ENCODE measurements around the gene MYO1B. TPM values are rescaled to one million over a fixed set of nuclear protein-coding genes. Genes with fewer than 3 reads are reported as not detected.

Gene MYO1B
- total RNA-seq, 1 experiment from 2014 or later: 43.6 TPM

- ATAC-seq (no peak), DNase-seq (ENCODE audit: low spot score) (no peak)
- TF ChIP-seq OVOL2 (CRISPR knock-in tag; IDR thresholded peaks at IDR 0.05; ENCODE audit: borderline replicate concordance) (no peak), NR2C2 (CRISPR knock-in tag; IDR thresholded peaks at IDR 0.05) (no peak), ELF4 (CRISPR knock-in tag; IDR thresholded peaks at IDR 0.05; ENCODE audit: low read depth) (no peak), ATF3 (CRISPR knock-in tag; conservative IDR thresholded peaks at IDR 0.05) (no peak)
- TF ChIP-seq, protein P1, sequence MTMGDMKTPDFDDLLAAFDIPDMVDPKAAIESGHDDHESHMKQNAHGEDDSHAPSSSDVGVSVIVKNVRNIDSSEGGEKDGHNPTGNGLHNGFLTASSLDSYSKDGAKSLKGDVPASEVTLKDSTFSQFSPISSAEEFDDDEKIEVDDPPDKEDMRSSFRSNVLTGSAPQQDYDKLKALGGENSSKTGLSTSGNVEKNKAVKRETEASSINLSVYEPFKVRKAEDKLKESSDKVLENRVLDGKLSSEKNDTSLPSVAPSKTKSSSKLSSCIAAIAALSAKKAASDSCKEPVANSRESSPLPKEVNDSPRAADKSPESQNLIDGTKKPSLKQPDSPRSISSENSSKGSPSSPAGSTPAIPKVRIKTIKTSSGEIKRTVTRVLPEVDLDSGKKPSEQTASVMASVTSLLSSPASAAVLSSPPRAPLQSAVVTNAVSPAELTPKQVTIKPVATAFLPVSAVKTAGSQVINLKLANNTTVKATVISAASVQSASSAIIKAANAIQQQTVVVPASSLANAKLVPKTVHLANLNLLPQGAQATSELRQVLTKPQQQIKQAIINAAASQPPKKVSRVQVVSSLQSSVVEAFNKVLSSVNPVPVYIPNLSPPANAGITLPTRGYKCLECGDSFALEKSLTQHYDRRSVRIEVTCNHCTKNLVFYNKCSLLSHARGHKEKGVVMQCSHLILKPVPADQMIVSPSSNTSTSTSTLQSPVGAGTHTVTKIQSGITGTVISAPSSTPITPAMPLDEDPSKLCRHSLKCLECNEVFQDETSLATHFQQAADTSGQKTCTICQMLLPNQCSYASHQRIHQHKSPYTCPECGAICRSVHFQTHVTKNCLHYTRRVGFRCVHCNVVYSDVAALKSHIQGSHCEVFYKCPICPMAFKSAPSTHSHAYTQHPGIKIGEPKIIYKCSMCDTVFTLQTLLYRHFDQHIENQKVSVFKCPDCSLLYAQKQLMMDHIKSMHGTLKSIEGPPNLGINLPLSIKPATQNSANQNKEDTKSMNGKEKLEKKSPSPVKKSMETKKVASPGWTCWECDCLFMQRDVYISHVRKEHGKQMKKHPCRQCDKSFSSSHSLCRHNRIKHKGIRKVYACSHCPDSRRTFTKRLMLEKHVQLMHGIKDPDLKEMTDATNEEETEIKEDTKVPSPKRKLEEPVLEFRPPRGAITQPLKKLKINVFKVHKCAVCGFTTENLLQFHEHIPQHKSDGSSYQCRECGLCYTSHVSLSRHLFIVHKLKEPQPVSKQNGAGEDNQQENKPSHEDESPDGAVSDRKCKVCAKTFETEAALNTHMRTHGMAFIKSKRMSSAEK (CRISPR knock-in tag; IDR thresholded peaks at IDR 0.05; ENCODE audit: borderline replicate concordance): no peak
- ChIA-PET POLR2A (no interaction called here), CTCF (no interaction called here)
- Mint-ChIP-seq H3K27ac (no peak overlapping the region), H3K27me3 (ENCODE audit: low read depth) (no peaks in the 10 kb centered on the region), H3K36me3 (peaks cover 4% of the 10 kb centered on the region), H3K4me3 (no peak overlapping the region), H3K4me1 (no peaks in the 10 kb centered on the region), H3K9me3 (peaks cover 16% of the 10 kb centered on the region)
These were observed 33.1 kb upstream of the MYO1B start for GRCh38 chr2:191212119-191212518.

- DNase-seq (ENCODE audit: low spot score) (no peak), ATAC-seq (no peak)
- CTCF ChIA-PET: no interaction called here
- POLR2A ChIA-PET: no interaction called here
- Mint-ChIP-seq H3K4me3 (no peak overlapping the region), H3K4me1 (peaks cover 9% of the 10 kb centered on the region), H3K9me3 (peaks cover 13% of the 10 kb centered on the region), H3K27ac (no peak overlapping the region), H3K27me3 (ENCODE audit: low read depth) (no peaks in the 10 kb centered on the region), H3K36me3 (peaks cover 4% of the 10 kb centered on the region)
- TF ChIP-seq ATF3 (CRISPR knock-in tag; conservative IDR thresholded peaks at IDR 0.05) (no peak), GTF2I (CRISPR knock-in tag; conservative IDR thresholded peaks at IDR 0.05) (no peak)
These were observed 31.9 kb upstream of the MYO1B start for GRCh38 chr2:191213333-191213732.

DNA sequence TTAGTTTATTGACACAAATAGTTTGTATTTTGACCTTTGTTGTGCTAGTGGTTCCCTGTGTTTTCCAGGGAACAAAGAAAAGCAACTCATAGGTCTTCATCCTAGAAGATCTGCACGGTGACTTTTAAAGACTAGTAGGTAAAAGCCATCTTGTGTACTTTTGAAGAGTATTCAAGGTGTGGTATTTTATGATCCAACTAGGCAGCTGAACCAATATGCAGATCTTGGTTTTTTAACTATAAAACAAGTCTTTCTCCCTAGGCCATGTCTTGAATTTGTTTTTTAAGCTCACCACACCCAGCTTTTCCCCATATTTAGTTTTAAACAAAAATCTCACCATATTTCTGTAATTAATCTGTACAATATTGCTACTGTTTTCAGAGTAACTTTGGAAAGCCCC lies 30.0 kb upstream of the MYO1B start:
- Mint-ChIP-seq H3K4me3 (no peak overlapping the region), H3K27ac (no peak overlapping the region), H3K9me3 (peaks cover 13% of the 10 kb centered on the region), H3K27me3 (ENCODE audit: low read depth) (no peaks in the 10 kb centered on the region), H3K36me3 (peaks cover 4% of the 10 kb centered on the region), H3K4me1 (peaks cover 9% of the 10 kb centered on the region)
- DNase-seq (ENCODE audit: low spot score) (no peak), ATAC-seq (no peak)
- ChIA-PET CTCF (no interaction called here), POLR2A (no interaction called here)
- TF ChIP-seq OVOL2 (CRISPR knock-in tag; IDR thresholded peaks at IDR 0.05; ENCODE audit: borderline replicate concordance) (no peak), ZNF396 (CRISPR knock-in tag; IDR thresholded peaks at IDR 0.05; ENCODE audit: borderline replicate concordance) (no peak), ZNF512 (CRISPR knock-in tag; IDR thresholded peaks at IDR 0.05; ENCODE audit: borderline replicate concordance) (no peak), CREM (CRISPR knock-in tag; IDR thresholded peaks at IDR 0.05) (no peak), RORB (CRISPR knock-in tag; IDR thresholded peaks at IDR 0.05) (no peak), ATF3 (CRISPR knock-in tag; conservative IDR thresholded peaks at IDR 0.05) (no peak), SP1 (CRISPR knock-in tag; conservative IDR thresholded peaks at IDR 0.05) (no peak), FOXJ3 (CRISPR knock-in tag; IDR thresholded peaks at IDR 0.05; ENCODE audit: borderline replicate concordance) (no peak)
- TF ChIP-seq, protein P2, sequence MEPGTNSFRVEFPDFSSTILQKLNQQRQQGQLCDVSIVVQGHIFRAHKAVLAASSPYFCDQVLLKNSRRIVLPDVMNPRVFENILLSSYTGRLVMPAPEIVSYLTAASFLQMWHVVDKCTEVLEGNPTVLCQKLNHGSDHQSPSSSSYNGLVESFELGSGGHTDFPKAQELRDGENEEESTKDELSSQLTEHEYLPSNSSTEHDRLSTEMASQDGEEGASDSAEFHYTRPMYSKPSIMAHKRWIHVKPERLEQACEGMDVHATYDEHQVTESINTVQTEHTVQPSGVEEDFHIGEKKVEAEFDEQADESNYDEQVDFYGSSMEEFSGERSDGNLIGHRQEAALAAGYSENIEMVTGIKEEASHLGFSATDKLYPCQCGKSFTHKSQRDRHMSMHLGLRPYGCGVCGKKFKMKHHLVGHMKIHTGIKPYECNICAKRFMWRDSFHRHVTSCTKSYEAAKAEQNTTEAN (CRISPR knock-in tag; IDR thresholded peaks at IDR 0.05): no peak
- TF ChIP-seq, protein P3, sequence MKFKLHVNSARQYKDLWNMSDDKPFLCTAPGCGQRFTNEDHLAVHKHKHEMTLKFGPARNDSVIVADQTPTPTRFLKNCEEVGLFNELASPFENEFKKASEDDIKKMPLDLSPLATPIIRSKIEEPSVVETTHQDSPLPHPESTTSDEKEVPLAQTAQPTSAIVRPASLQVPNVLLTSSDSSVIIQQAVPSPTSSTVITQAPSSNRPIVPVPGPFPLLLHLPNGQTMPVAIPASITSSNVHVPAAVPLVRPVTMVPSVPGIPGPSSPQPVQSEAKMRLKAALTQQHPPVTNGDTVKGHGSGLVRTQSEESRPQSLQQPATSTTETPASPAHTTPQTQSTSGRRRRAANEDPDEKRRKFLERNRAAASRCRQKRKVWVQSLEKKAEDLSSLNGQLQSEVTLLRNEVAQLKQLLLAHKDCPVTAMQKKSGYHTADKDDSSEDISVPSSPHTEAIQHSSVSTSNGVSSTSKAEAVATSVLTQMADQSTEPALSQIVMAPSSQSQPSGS (CRISPR knock-in tag; IDR thresholded peaks at IDR 0.05; ENCODE audit: borderline replicate concordance, low read depth): no peak
- TF ChIP-seq, protein P4, sequence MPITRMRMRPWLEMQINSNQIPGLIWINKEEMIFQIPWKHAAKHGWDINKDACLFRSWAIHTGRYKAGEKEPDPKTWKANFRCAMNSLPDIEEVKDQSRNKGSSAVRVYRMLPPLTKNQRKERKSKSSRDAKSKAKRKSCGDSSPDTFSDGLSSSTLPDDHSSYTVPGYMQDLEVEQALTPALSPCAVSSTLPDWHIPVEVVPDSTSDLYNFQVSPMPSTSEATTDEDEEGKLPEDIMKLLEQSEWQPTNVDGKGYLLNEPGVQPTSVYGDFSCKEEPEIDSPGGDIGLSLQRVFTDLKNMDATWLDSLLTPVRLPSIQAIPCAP (CRISPR knock-in tag; IDR thresholded peaks at IDR 0.05): no peak
- TF ChIP-seq, protein P1 (CRISPR knock-in tag; IDR thresholded peaks at IDR 0.05; ENCODE audit: borderline replicate concordance): no peak
